Left renal cortex interstitium (tissue), 4 donors: Measurements from ENCODE around the gene SLC5A10. TPM values are rescaled to one million over a fixed set of nuclear protein-coding genes. Genes with fewer than 3 reads are reported as not detected.
"Not testable (repeated sequence)": the region's sequence is repeated elsewhere in the genome, so short reads cannot be mapped to it uniquely, and the experiment has no call there.

Experiments used
- DNase-seq, 4 donors: peaks; one replicate each; pipeline ENCODE4 v3.0.0-alpha.2; 2013; ENCODE audit warnings: low read depth in 4 of 4, low spot score in 2 of 4, missing footprints in 1 of 4
- polyA plus RNA-seq, 4 donors: library from polyadenylated mRNA; unstranded; fragments of 120-200 nt; gene quantifications; one replicate each; pipeline ENCODE4 v1.2.1, GENCODE V29; 2013; ENCODE audit not compliant: insufficient read length in 4 of 4

Gene SLC5A10
- polyA plus RNA-seq, 4 donors = 0.22 to 0.77 (median 0.45) TPM

- no peak for DNase-seq
These were observed 64.3 kb downstream of the SLC5A10 start for GRCh38 chr17:19016297-19016696.

- no peak for DNase-seq
These were observed 64.9 kb downstream of the SLC5A10 start for GRCh38 chr17:19016881-19017280.

- DNase-seq = no peak
These were observed 65.4 kb downstream of the SLC5A10 start for GRCh38 chr17:19017401-19017800.

- no peak for DNase-seq
These were observed 66.0 kb downstream of the SLC5A10 start for GRCh38 chr17:19017804-19018599.

- no peak for DNase-seq
These were observed 66.6 kb downstream of the SLC5A10 start for GRCh38 chr17:19018600-19018950.

GRCh38 chr17:19019041-19019941 lies 67.3 kb downstream of the SLC5A10 start:
- no peak for DNase-seq

- DNase-seq = no peak
These were observed 68.1 kb downstream of the SLC5A10 start for GRCh38 chr17:19020016-19020415.

GRCh38 chr17:19021011-19021621 lies 69.2 kb downstream of the SLC5A10 start:
- not testable (repeated sequence) for DNase-seq

GRCh38 chr17:19021622-19022083 lies 69.7 kb downstream of the SLC5A10 start:
- DNase-seq = no peak

GRCh38 chr17:19022128-19022527 lies 70.2 kb downstream of the SLC5A10 start:
- no peak for DNase-seq

GRCh38 chr17:19022747-19023146 lies 70.8 kb downstream of the SLC5A10 start:
- DNase-seq = no peak

GRCh38 chr17:19023209-19023999 lies 71.4 kb downstream of the SLC5A10 start:
- DNase-seq = no peak

- no peak for DNase-seq
These were observed 72.4 kb downstream of the SLC5A10 start for GRCh38 chr17:19024101-19025078.

- DNase-seq = not testable (repeated sequence)
These were observed 76.7 kb downstream of the SLC5A10 start for GRCh38 chr17:19028671-19029070.

- DNase-seq = not testable (repeated sequence)
These were observed 77.8 kb downstream of the SLC5A10 start for GRCh38 chr17:19029740-19030139.

- not testable (repeated sequence) for DNase-seq
These were observed 78.9 kb downstream of the SLC5A10 start for GRCh38 chr17:19030771-19031449.

- DNase-seq = not testable (repeated sequence)
These were observed 79.8 kb downstream of the SLC5A10 start for GRCh38 chr17:19031729-19032128.

GRCh38 chr17:19032377-19032988 lies 80.5 kb downstream of the SLC5A10 start:
- DNase-seq = not testable (repeated sequence)
